AG10803 (cell line): ENCODE results near the gene RND3.
A peak's percentile ranks its signal among the peaks of the same experiment; 100 is the strongest.

Source experiments
- DNase-seq: peaks from one replicate; pipeline ENCODE4 v3.0.0; 2010; ENCODE audit warnings: low read depth
- H3K4me3 ChIP-seq: 2 replicates; pipeline ENCODE4 v1.5.1; 2011; ENCODE audit warnings: mild to moderate bottlenecking, low read length, control low read depth
- CTCF ChIP-seq: conservative IDR thresholded peaks from 2 replicates; pipeline ENCODE4 v1.5.1; 2011; ENCODE audit warnings: mild to moderate bottlenecking, low read length, control low read depth, inconsistent platforms

RND3 gene

GRCh38 chr2:150495001-150495400, 7.5 kb upstream of the RND3 start:
- H3K4me3 ChIP-seq = no peak overlapping the region
- no peak for DNase-seq
- TF ChIP-seq CTCF = no peak

GRCh38 chr2:150494234-150494945, 6.9 kb upstream of the RND3 start:
- DNase-seq = no peak
- no peak overlapping the region for H3K4me3 ChIP-seq
- no peak for TF ChIP-seq CTCF

- no peak overlapping the region for H3K4me3 ChIP-seq
These were observed 4.5 kb upstream of the RND3 start for GRCh38 chr2:150491943-150492342.

GRCh38 chr2:150491430-150491829, 4.0 kb upstream of the RND3 start:
- TF ChIP-seq CTCF = no peak
- no peak for DNase-seq
- no peak overlapping the region for H3K4me3 ChIP-seq

More at GRCh38 chr2:150491943-150492342, 4.5 kb upstream of the RND3 start:
- no peak for TF ChIP-seq CTCF
- peak; percentile 85 for DNase-seq

GRCh38 chr2:150490466-150490865, 3.0 kb upstream of the RND3 start:
- DNase-seq = no peak
- TF ChIP-seq CTCF = no peak
- no peak overlapping the region for H3K4me3 ChIP-seq

GRCh38 chr2:150486539-150487484, 655 bp downstream of the RND3 start:
- H3K4me3 ChIP-seq = peak overlapping the region; percentile 95
- no peak for TF ChIP-seq CTCF
- DNase-seq = no peak
